ENCODE results near the gene PGAM5. TPM values are rescaled to one million over a fixed set of nuclear protein-coding genes. Genes with fewer than 3 reads are reported as not detected.
A peak's percentile ranks its signal among the peaks of the same experiment; 100 is the strongest.

The PGAM5 gene
- total RNA-seq, 3 donors from 2014 or later: 25.5 to 38.9 (median 30.9) TPM

- H3K9me3 ChIP-seq: no peaks in the 10 kb centered on the region
- intact Hi-C loops (cut with DNase I, micrococcal nuclease): no loop called here
- no peaks in the 10 kb centered on the region for H3K4me1 ChIP-seq (ENCODE audit: low read depth)
- no peak for TF ChIP-seq CTCF (IDR thresholded peaks at IDR 0.05)
- ATAC-seq: no peak
- DNase-seq: peak in 1 of 3 donors; percentile 24
- H3K4me3 ChIP-seq: no peak overlapping the region
- peaks cover 22% of the 10 kb centered on the region for H3K36me3 ChIP-seq (ENCODE audit: low read depth)
Observed at GRCh38 chr12:132739600-132740312, 29.1 kb downstream of the PGAM5 start.

GRCh38 chr12:132740313-132740646 lies 29.6 kb downstream of the PGAM5 start:
- no peak overlapping the region for H3K4me3 ChIP-seq
- intact Hi-C loops (cut with DNase I, micrococcal nuclease): no loop called here

GRCh38 chr12:132740652-132741051 lies 30.0 kb downstream of the PGAM5 start:
- Histone ChIP-seq H3K4me1 (ENCODE audit: low read depth) (no peaks in the 10 kb centered on the region), H3K9me3 (no peaks in the 10 kb centered on the region), H3K4me3 (no peak overlapping the region), H3K36me3 (ENCODE audit: low read depth) (peaks cover 14% of the 10 kb centered on the region)
- TF ChIP-seq CTCF (IDR thresholded peaks at IDR 0.05): no peak
- ATAC-seq: no peak
- DNase-seq: no peak
- intact Hi-C loops (cut with DNase I, micrococcal nuclease): no loop called here

More at GRCh38 chr12:132740313-132740646, 29.6 kb downstream of the PGAM5 start:
- no peak for ATAC-seq
- no peaks in the 10 kb centered on the region for H3K9me3 ChIP-seq
- peaks cover 17% of the 10 kb centered on the region for H3K36me3 ChIP-seq (ENCODE audit: low read depth)
- no peak for DNase-seq
- no peak for TF ChIP-seq CTCF (IDR thresholded peaks at IDR 0.05)
- no peaks in the 10 kb centered on the region for H3K4me1 ChIP-seq (ENCODE audit: low read depth)

GRCh38 chr12:132741620-132742019 lies 31.0 kb downstream of the PGAM5 start:
- intact Hi-C loops (cut with DNase I, micrococcal nuclease): no loop called here
- Histone ChIP-seq H3K36me3 (ENCODE audit: low read depth) (peaks cover 14% of the 10 kb centered on the region), H3K4me1 (ENCODE audit: low read depth) (no peaks in the 10 kb centered on the region), H3K9me3 (no peaks in the 10 kb centered on the region), H3K4me3 (no peak overlapping the region)
- DNase-seq: no peak
- TF ChIP-seq CTCF (IDR thresholded peaks at IDR 0.05): no peak
- ATAC-seq: no peak

- TF ChIP-seq CTCF (IDR thresholded peaks at IDR 0.05): no peak
- intact Hi-C loops (cut with DNase I, micrococcal nuclease): no loop called here
- H3K9me3 ChIP-seq: no peaks in the 10 kb centered on the region
- peaks cover 19% of the 10 kb centered on the region for H3K36me3 ChIP-seq (ENCODE audit: low read depth)
- DNase-seq (no peak), ATAC-seq (no peak)
- no peak overlapping the region for H3K4me3 ChIP-seq
- H3K4me1 ChIP-seq (ENCODE audit: low read depth): no peaks in the 10 kb centered on the region
Observed at GRCh38 chr12:132743831-132744230, 33.2 kb downstream of the PGAM5 start.

GRCh38 chr12:132746613-132747012 lies 36.0 kb downstream of the PGAM5 start:
- Histone ChIP-seq H3K36me3 (ENCODE audit: low read depth) (peaks cover 14% of the 10 kb centered on the region), H3K4me3 (no peak overlapping the region), H3K9me3 (no peaks in the 10 kb centered on the region), H3K4me1 (ENCODE audit: low read depth) (no peaks in the 10 kb centered on the region)
- intact Hi-C loops (cut with DNase I, micrococcal nuclease): no loop called here
- ATAC-seq (no peak), DNase-seq (no peak)
- no peak for TF ChIP-seq CTCF (IDR thresholded peaks at IDR 0.05)

All from mucosa of descending colon (tissue), 3 donors.